ENCODE data around the gene CARNS1.

CARNS1 gene

GRCh38 chr11:67468759-67469507 is 53.5 kb downstream of the CARNS1 start, which contains the start of gene TMEM134:
Gene TMEM134 (minus strand): TSS chr11:67469251. CDS start chr11:67469192, 59 bp downstream.
- no peak for FAIRE-seq

DNA sequence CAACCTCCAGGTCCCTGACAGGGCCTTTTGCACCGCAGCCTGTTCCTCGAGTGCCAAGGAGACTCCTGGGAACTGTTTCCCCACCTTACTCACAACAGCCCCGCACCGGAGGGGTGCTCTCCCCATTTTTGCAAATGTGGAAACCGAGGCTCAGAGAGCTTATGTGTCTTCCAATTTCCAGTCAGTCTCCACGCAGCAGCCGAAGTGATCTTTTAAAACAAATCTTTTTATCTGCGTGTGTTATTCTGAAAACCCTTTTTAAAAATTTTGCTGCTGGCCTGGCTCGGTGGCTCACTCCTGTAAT is 54.0 kb downstream of the CARNS1 start:
- FAIRE-seq = no peak

DNA sequence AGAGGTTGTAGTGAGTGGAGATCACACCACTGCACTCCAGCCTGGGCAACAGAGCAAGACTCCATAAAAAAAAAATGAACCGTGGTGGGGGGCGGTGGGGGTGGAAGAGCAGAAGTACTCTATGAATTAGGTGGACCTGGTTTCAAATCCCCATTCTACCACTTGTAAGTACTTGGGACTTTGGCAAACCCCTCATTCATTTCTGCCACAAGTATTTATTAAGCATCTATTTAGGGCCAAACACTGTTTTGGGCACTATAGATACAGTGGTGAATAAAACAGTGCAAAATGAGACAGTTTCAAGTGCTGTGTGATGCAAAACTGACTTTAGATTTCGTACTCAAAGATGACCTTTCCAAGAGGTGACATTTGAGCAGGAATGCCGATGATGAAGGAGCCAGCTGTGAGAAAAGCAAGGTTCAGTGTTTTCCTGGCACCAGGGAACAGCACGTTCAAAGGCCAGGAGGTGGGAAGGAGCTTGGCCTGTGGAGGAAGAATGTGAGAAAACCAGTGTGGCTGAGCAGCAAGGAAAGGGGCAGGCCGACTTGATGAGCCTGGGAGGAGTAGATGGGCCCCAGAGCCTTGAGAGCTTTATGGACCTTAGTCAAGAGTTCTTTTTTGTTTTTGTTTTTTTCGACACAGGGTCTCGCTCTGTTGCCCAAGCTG is 55.0 kb downstream of the CARNS1 start:
- no peak for FAIRE-seq

GRCh38 chr11:67472882-67473281 is 57.4 kb downstream of the CARNS1 start:
- FAIRE-seq = no peak
